Dendritic cell treated with granulocyte-macrophage colony-stimulating factor and Interleukin-4, amounts not matched to agents 40 ng/mL and 50 ng/mL, for 4 days (primary cell): ENCODE results near the gene GREB1.
"Not testable (repeated sequence)": the region's sequence is repeated elsewhere in the genome, so short reads cannot be mapped to it uniquely, and the experiment has no call there.

Experiments used
- H3K27ac Mint-ChIP-seq: one replicate; pipeline ENCODE4 v1.8.0; 2022; ENCODE audit warnings: mild to moderate bottlenecking, mixed read lengths
- H3K27me3 Mint-ChIP-seq: one replicate; pipeline ENCODE4 v1.8.0; 2022; ENCODE audit warnings: mild to moderate bottlenecking, mixed read lengths
- H3K36me3 Mint-ChIP-seq: one replicate; pipeline ENCODE4 v1.8.0; 2022; ENCODE audit warnings: low read depth, mixed read lengths
- H3K4me1 Mint-ChIP-seq: one replicate; pipeline ENCODE4 v1.8.0; 2022; ENCODE audit warnings: low read depth, mixed read lengths
- H3K4me3 Mint-ChIP-seq: one replicate; pipeline ENCODE4 v1.8.0; 2022; ENCODE audit warnings: mild to moderate bottlenecking, moderate library complexity, mixed read lengths
- H3K9me3 Mint-ChIP-seq: one replicate; pipeline ENCODE4 v1.8.0; 2022; ENCODE audit warnings: mixed read lengths
- intact Hi-C: fragments of 100-400 bp; cut with micrococcal nuclease; formaldehyde crosslinking; loops from one replicate; pipeline ENCODE4 v1.15.0; 2022

Gene GREB1

GRCh38 chr2:11657195-11657594 lies 123.3 kb downstream of the GREB1 start:
- no peaks in the 10 kb centered on the region for H3K9me3 Mint-ChIP-seq
- no peak overlapping the region for H3K27ac Mint-ChIP-seq
- H3K27me3 Mint-ChIP-seq: peaks cover 10% of the 10 kb centered on the region
- no peaks in the 10 kb centered on the region for H3K36me3 Mint-ChIP-seq
- intact Hi-C loops: no loop called here
- H3K4me1 Mint-ChIP-seq: no peaks in the 10 kb centered on the region
- no peak overlapping the region for H3K4me3 Mint-ChIP-seq

- H3K4me3 Mint-ChIP-seq: no peak overlapping the region
- H3K27ac Mint-ChIP-seq: no peak overlapping the region
- intact Hi-C loops: no loop called here
- H3K4me1 Mint-ChIP-seq: no peaks in the 10 kb centered on the region
- H3K36me3 Mint-ChIP-seq: no peaks in the 10 kb centered on the region
- H3K9me3 Mint-ChIP-seq: no peaks in the 10 kb centered on the region
- peaks cover 11% of the 10 kb centered on the region for H3K27me3 Mint-ChIP-seq
Observed at GRCh38 chr2:11657646-11658045, 123.8 kb downstream of the GREB1 start.

- intact Hi-C loops: no loop called here
- Mint-ChIP-seq H3K27me3 (peaks cover 11% of the 10 kb centered on the region), H3K27ac (no peak overlapping the region), H3K36me3 (no peaks in the 10 kb centered on the region), H3K9me3 (no peaks in the 10 kb centered on the region), H3K4me3 (no peak overlapping the region), H3K4me1 (no peaks in the 10 kb centered on the region)
Observed at GRCh38 chr2:11658208-11659114, 124.6 kb downstream of the GREB1 start.

DNA sequence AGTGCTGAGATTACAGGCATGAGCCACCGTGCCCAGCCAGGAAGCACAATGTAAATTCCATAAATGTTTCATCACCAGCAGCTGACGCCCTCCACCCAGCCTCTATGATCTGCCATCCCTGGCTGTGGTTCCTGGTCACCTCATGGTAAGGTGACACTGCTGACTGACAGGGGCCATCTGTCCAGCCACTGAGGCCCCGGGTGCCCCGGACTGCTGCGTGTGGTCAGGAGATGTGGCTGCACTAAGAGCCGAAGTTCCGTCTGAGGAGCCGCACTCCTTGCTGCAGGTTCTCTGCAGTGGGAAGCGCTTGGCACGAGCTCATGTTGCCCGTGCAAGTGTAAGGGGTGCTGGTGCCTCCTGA lies 125.2 kb downstream of the GREB1 start:
- no peaks in the 10 kb centered on the region for H3K9me3 Mint-ChIP-seq

DNA sequence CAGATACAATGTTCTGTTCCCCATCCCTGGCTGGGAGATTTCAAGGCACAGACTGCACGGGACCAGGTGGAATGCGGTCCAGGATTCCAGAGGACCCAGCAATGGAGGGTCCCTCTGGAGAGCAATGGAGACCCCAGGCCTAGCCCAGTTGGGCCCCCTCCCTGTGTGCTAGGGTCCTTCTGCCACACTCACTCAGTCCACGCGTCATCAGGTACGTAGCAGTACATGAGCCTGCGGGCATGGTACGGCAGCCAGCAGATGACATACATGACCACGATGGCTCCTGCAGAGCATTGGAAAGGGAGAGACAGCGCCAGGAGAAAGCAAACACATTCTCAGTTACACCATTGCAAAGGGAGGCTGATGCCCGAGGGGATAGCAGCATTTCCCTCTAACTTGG lies 126.0 kb downstream of the GREB1 start:
- H3K36me3 Mint-ChIP-seq: no peaks in the 10 kb centered on the region
- peaks cover 11% of the 10 kb centered on the region for H3K27me3 Mint-ChIP-seq
- intact Hi-C loops: no loop called here
- no peaks in the 10 kb centered on the region for H3K9me3 Mint-ChIP-seq
- H3K27ac Mint-ChIP-seq: no peak overlapping the region
- H3K4me1 Mint-ChIP-seq: no peaks in the 10 kb centered on the region
- no peak overlapping the region for H3K4me3 Mint-ChIP-seq

More for the DNA sequence above, 125.2 kb downstream of the GREB1 start:
- Mint-ChIP-seq H3K36me3 (no peaks in the 10 kb centered on the region), H3K4me1 (no peaks in the 10 kb centered on the region), H3K27me3 (peaks cover 11% of the 10 kb centered on the region), H3K4me3 (no peak overlapping the region), H3K27ac (no peak overlapping the region)
- intact Hi-C loops: no loop called here

- H3K27me3 Mint-ChIP-seq, intact Hi-C loops, H3K9me3 Mint-ChIP-seq, H3K27ac Mint-ChIP-seq, H3K4me3 Mint-ChIP-seq, H3K36me3 Mint-ChIP-seq, H3K4me1 Mint-ChIP-seq: not testable (repeated sequence)
Observed at GRCh38 chr2:11660396-11660795, 126.6 kb downstream of the GREB1 start.

- H3K36me3 Mint-ChIP-seq: no peaks in the 10 kb centered on the region
- no peaks in the 10 kb centered on the region for H3K9me3 Mint-ChIP-seq
- no peak overlapping the region for H3K4me3 Mint-ChIP-seq
- intact Hi-C loops: no loop called here
- H3K27ac Mint-ChIP-seq: no peak overlapping the region
- H3K4me1 Mint-ChIP-seq: no peaks in the 10 kb centered on the region
- peaks cover 12% of the 10 kb centered on the region for H3K27me3 Mint-ChIP-seq
Observed at GRCh38 chr2:11661891-11662435, 128.1 kb downstream of the GREB1 start.

- H3K4me1 Mint-ChIP-seq: no peaks in the 10 kb centered on the region
- no peak overlapping the region for H3K4me3 Mint-ChIP-seq
- peaks cover 15% of the 10 kb centered on the region for H3K27me3 Mint-ChIP-seq
- H3K27ac Mint-ChIP-seq: no peak overlapping the region
- intact Hi-C loops: no loop called here
- no peaks in the 10 kb centered on the region for H3K36me3 Mint-ChIP-seq
- no peaks in the 10 kb centered on the region for H3K9me3 Mint-ChIP-seq
Observed at GRCh38 chr2:11662882-11663281, 129.0 kb downstream of the GREB1 start.

GRCh38 chr2:11663427-11663826 lies 129.6 kb downstream of the GREB1 start:
- Mint-ChIP-seq H3K27me3 (peaks cover 17% of the 10 kb centered on the region), H3K27ac (no peak overlapping the region), H3K4me3 (no peak overlapping the region), H3K4me1 (peaks cover 1% of the 10 kb centered on the region), H3K36me3 (no peaks in the 10 kb centered on the region), H3K9me3 (no peaks in the 10 kb centered on the region)
- intact Hi-C loops: no loop called here

DNA sequence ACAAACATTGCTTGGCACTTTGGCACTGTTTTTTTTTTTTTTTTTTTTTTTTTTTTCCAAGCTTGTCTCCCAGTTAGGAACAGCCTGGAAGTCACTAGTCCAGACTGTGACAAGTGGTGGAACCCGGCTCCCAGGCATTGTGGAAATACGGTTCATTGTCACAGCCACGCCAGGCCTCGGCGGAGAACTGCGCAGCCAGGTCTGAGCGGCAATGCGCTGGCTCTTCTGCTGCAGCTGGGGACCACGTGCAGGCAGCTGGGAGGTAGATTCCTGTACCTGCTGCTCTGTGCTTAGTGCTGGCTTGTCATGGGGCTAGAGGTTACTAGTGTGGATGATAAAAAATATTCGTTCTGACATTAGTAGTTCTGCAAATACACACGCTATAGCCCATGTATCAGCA lies 131.2 kb downstream of the GREB1 start:
- Mint-ChIP-seq H3K4me1 (peaks cover 6% of the 10 kb centered on the region), H3K27me3 (peaks cover 29% of the 10 kb centered on the region), H3K36me3 (no peaks in the 10 kb centered on the region), H3K4me3 (no peak overlapping the region), H3K9me3 (no peaks in the 10 kb centered on the region), H3K27ac (no peak overlapping the region)
- intact Hi-C loops: no loop called here

DNA sequence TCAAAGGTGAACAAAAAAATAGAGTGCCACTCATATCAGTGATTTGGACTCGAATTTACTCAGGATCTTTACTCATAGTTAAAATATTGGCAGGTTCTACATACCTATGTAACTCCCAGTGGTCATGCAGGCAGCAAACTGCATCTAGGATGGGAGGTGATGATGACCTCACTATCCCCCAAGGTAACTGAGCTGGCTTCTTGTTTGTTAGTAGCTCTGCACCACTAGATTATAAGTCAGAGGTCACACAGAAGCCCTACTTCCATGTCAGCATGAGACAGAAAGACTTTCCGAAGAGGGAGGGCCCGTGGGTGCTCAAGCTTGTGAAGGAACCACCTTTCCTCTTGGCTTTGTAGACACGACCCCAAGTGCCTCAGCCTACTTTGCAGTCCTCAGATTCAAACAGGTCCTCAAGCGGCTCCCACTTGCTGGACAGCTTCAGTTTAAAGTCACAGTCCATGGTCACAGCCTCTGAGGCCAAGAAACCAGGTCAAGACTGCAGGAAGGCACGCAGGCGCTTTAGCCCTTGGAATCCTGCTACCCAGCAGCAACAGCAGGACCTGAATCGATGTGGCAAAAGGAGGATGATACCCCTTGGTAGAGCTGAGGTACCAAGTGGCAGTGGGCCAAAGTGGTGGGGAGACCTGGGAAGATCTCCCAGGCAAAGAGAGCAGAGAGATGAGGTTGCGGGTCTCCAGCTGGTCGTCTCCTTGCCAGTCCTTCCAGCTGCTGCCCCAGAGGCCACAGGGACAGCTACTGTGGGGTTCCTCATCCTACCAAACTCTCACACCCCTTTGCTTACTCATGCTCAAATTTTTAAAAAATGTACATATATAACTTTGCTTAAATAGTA lies 131.9 kb downstream of the GREB1 start:
- H3K36me3 Mint-ChIP-seq: no peaks in the 10 kb centered on the region
- no peaks in the 10 kb centered on the region for H3K9me3 Mint-ChIP-seq
- no peak overlapping the region for H3K27ac Mint-ChIP-seq
- H3K27me3 Mint-ChIP-seq: peaks cover 36% of the 10 kb centered on the region
- no peak overlapping the region for H3K4me3 Mint-ChIP-seq
- H3K4me1 Mint-ChIP-seq: peaks cover 6% of the 10 kb centered on the region
- intact Hi-C loops: no loop called here

- Mint-ChIP-seq H3K36me3 (no peaks in the 10 kb centered on the region), H3K27ac (no peak overlapping the region), H3K27me3 (peaks cover 39% of the 10 kb centered on the region), H3K9me3 (no peaks in the 10 kb centered on the region), H3K4me3 (no peak overlapping the region), H3K4me1 (peaks cover 6% of the 10 kb centered on the region)
- intact Hi-C loops: no loop called here
Observed at GRCh38 chr2:11667194-11667593, 133.3 kb downstream of the GREB1 start.

DNA sequence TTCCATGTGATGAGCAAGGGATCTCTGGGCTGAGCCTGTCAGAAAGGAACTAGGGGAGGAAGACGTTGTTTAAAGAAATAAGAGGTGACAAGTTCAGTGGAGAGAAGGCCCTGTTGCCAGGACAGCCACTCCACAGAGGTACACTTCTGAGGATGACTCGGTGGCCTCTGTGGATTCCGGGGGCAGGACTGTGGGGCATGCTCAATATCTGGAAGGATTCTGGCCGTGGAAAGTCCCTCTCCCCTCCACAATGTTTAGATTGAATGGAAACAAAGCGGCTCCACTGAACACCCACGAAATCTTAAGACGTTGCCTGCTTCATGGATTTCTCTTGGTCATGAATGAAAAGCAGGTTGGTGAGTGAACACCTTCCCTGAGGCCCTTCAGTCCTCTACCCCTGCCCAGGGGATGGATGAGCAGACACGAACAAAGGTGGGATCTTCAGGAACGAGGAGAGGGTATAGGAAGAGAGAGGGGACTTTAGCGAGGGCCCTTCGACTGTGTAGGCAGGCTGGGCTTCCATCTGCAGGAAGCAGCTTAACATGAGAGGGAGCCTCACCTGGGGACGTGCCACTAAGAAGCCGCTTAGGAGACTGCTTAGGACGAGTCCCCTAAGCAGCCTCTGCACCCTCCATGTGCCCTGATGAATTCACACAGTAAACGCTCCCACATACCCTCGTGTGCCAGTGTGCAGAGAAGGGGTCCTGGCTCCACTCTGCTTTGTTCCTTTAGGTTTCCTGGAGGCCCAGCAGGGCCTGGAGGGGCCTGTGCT lies 134.2 kb downstream of the GREB1 start:
- Mint-ChIP-seq H3K4me3 (no peak overlapping the region), H3K36me3 (no peaks in the 10 kb centered on the region), H3K27ac (no peak overlapping the region), H3K4me1 (peaks cover 6% of the 10 kb centered on the region), H3K9me3 (no peaks in the 10 kb centered on the region), H3K27me3 (peaks cover 38% of the 10 kb centered on the region)
- intact Hi-C loops: no loop called here
